Neural progenitor cell (in vitro differentiated cells): Measurements from ENCODE around the gene CHSY3.

ENCODE experiments used
- EZH2 ChIP-seq: fragments of 200-600 bp; sonication (generic); IDR thresholded peaks from 2 replicates; pipeline ENCODE4 v1.6.1; 2017; ENCODE audit warnings: antibody characterized with exemption, mild to moderate bottlenecking, moderate library complexity
- EZH2phosphoT487 ChIP-seq: fragments of 200-600 bp; sonication (generic); IDR thresholded peaks from 2 replicates; pipeline ENCODE4 v1.6.1; 2017; ENCODE audit warnings: antibody characterized with exemption
- TF ChIP-seq, protein P1 (sequence below): fragments of 200-600 bp; sonication (generic); IDR thresholded peaks from 2 replicates; pipeline ENCODE4 v1.5.1; 2017; ENCODE audit warnings: antibody characterized with exemption, mild to moderate bottlenecking

DNA sequence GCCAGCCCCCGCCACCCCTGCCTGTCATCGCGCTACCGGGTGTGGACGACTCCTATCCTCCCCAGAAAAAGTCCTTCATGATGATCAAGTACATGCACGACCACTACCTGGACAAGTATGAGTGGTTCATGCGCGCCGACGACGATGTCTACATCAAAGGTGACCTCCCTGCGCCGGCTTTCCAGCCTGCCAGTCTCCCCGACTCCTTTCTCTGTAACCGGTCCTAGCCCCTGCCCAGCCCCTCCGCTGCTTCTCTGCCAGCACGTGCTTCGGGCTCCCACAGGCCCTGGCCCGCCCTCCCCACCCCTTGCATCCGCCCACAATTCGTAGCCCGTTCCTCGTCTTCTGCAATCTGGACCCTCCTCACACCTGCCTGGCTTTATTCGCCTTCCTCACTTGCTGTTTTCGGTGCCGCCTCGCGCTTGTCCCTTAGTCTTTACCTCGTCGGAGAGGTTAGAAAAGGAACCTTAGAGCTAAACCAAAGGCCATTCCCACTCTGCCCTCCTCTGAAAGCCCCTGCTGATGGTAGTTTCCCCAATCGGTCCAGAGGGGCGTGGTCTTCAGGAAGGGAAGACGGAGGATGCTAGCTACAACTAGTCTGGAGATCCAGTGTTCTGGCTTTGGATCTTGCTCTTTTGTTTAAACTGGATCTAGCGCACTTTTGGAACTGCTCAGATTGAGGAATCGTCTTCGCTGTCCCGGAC lies 1.4 kb downstream of the CHSY3 start:
- TF ChIP-seq, protein P1, sequence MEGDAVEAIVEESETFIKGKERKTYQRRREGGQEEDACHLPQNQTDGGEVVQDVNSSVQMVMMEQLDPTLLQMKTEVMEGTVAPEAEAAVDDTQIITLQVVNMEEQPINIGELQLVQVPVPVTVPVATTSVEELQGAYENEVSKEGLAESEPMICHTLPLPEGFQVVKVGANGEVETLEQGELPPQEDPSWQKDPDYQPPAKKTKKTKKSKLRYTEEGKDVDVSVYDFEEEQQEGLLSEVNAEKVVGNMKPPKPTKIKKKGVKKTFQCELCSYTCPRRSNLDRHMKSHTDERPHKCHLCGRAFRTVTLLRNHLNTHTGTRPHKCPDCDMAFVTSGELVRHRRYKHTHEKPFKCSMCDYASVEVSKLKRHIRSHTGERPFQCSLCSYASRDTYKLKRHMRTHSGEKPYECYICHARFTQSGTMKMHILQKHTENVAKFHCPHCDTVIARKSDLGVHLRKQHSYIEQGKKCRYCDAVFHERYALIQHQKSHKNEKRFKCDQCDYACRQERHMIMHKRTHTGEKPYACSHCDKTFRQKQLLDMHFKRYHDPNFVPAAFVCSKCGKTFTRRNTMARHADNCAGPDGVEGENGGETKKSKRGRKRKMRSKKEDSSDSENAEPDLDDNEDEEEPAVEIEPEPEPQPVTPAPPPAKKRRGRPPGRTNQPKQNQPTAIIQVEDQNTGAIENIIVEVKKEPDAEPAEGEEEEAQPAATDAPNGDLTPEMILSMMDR = no peak
- TF ChIP-seq EZH2phosphoT487 (peak; percentile 15), EZH2 (no peak)
